GM23338 (cell line): ENCODE measurements around the gene CPLANE1. TPM values are rescaled to one million over a fixed set of nuclear protein-coding genes. Genes with fewer than 3 reads are reported as not detected.

ENCODE experiments used
- ATAC-seq: fragments of 200-7000 bp; cut with Tn5 transposase; 3 replicates; pipeline ENCODE4 v1.9.1; 2020
- DNase-seq: peaks from one replicate; pipeline ENCODE4 v3.0.0-alpha.2; 2015; ENCODE audit warnings: low spot score
- H2AFZ ChIP-seq: fragments of 200-600 bp; sonication (generic); 2 replicates; pipeline ENCODE4 v1.8.0; 2016; ENCODE audit warnings: antibody characterized with exemption, mild to moderate bottlenecking, moderate library complexity
- H3F3A ChIP-seq: fragments of 200-600 bp; sonication (generic); replicated peaks from 2 replicates; pipeline ENCODE4 v1.8.0; 2017; ENCODE audit warnings: antibody characterized with exemption, mixed run types, low read depth
- H3K27ac ChIP-seq: fragments of 200-600 bp; sonication (generic); 2 replicates; pipeline ENCODE4 v1.6.1; 2016; ENCODE audit warnings: low read depth
- H3K27me3 ChIP-seq: fragments of 200-600 bp; sonication (generic); 2 replicates; pipeline ENCODE4 v1.8.0; 2016; ENCODE audit warnings: mild to moderate bottlenecking, mixed run types, moderate library complexity; ENCODE audit not compliant: insufficient read depth
- H3K36me3 ChIP-seq: fragments of 200-600 bp; sonication (generic); 2 replicates; pipeline ENCODE4 v1.8.0; 2016; ENCODE audit warnings: mild to moderate bottlenecking; ENCODE audit not compliant: insufficient read depth
- H3K4me1 ChIP-seq: fragments of 200-600 bp; sonication (generic); 2 replicates; pipeline ENCODE4 v1.8.0; 2016; ENCODE audit warnings: mild to moderate bottlenecking, moderate library complexity; ENCODE audit not compliant: insufficient read depth
- H3K4me2 ChIP-seq: fragments of 200-600 bp; sonication (generic); 2 replicates; pipeline ENCODE4 v1.7.1; 2017; ENCODE audit warnings: mixed run types
- H3K4me3 ChIP-seq: fragments of 200-600 bp; sonication (generic); 2 replicates; pipeline ENCODE4 v1.6.1; 2016; ENCODE audit warnings: mixed run types
- H3K79me2 ChIP-seq: fragments of 200-600 bp; sonication (generic); replicated peaks from 2 replicates; pipeline ENCODE4 v1.8.0; 2017; ENCODE audit warnings: mild to moderate bottlenecking; ENCODE audit not compliant: insufficient read depth
- H3K9me2 ChIP-seq: fragments of 200-600 bp; sonication (generic); 2 replicates; pipeline ENCODE4 v1.8.0; 2017; ENCODE audit not compliant: insufficient read depth
- H4K20me1 ChIP-seq: fragments of 200-600 bp; sonication (generic); replicated peaks from 2 replicates; pipeline ENCODE4 v1.8.0; 2017; ENCODE audit warnings: mild to moderate bottlenecking; ENCODE audit not compliant: insufficient read depth
- H3K27ac Mint-ChIP-seq: 2 replicates; pipeline ENCODE4 v1.8.0; 2020; ENCODE audit warnings: inconsistent platforms, mild to moderate bottlenecking, moderate library complexity, mixed read lengths
- H3K27me3 Mint-ChIP-seq: 3 replicates; pipeline ENCODE4 v1.8.0; 2022; ENCODE audit warnings: low read depth, mild to moderate bottlenecking, moderate library complexity, mixed read lengths, inconsistent platforms; ENCODE audit not compliant: insufficient read depth, poor library complexity
- H3K36me3 Mint-ChIP-seq: 3 replicates; pipeline ENCODE4 v1.8.0; 2021; ENCODE audit warnings: low read depth, mild to moderate bottlenecking, inconsistent platforms, moderate library complexity, mixed read lengths
- H3K4me1 Mint-ChIP-seq: 3 replicates; pipeline ENCODE4 v1.8.0; 2020; ENCODE audit warnings: mild to moderate bottlenecking, inconsistent platforms, mixed read lengths
- H3K4me3 Mint-ChIP-seq: 3 replicates; pipeline ENCODE4 v1.8.0; 2021; ENCODE audit warnings: moderate library complexity, mild to moderate bottlenecking, inconsistent platforms, mixed read lengths
- H3K9me3 Mint-ChIP-seq: 3 replicates; pipeline ENCODE4 v1.8.0; 2020; ENCODE audit warnings: moderate library complexity, mild to moderate bottlenecking, inconsistent platforms, mixed read lengths
- CREB1 ChIP-seq: fragments of 250-450 bp; sonication (Bioruptor Pico); IDR thresholded peaks from 2 replicates; pipeline ENCODE4 v1.5.0; 2020; ENCODE audit warnings: low read depth, mild to moderate bottlenecking, moderate library complexity
- EZH2 ChIP-seq: fragments of 200-600 bp; sonication (generic); IDR thresholded peaks from one replicate; pipeline ENCODE4 v1.8.0; 2017; ENCODE audit warnings: antibody characterized with exemption, mild to moderate bottlenecking, low read depth; ENCODE audit not compliant: unreplicated experiment
- EZH2phosphoT487 ChIP-seq: fragments of 200-600 bp; sonication (generic); IDR thresholded peaks from one replicate; pipeline ENCODE4 v1.8.1; 2018; ENCODE audit warnings: antibody characterized with exemption; ENCODE audit not compliant: unreplicated experiment
- JUNB ChIP-seq: IDR thresholded peaks from one replicate; pipeline ENCODE4 v1.6.1; 2016; ENCODE audit warnings: antibody characterized with exemption; ENCODE audit not compliant: unreplicated experiment
- NANOG ChIP-seq: IDR thresholded peaks from 2 replicates; pipeline ENCODE4 v1.6.1; 2016; ENCODE audit warnings: antibody characterized with exemption, borderline replicate concordance
- POLR2AphosphoS5 ChIP-seq: IDR thresholded peaks from 2 replicates; pipeline ENCODE4 v1.6.1; 2016; ENCODE audit warnings: antibody characterized with exemption, low read depth
- STAT1 ChIP-seq: IDR thresholded peaks from one replicate; pipeline ENCODE4 v1.6.1; 2016; ENCODE audit warnings: antibody characterized with exemption; ENCODE audit not compliant: unreplicated experiment
- ZNF114 ChIP-seq: fragments of 250-450 bp; sonication (Bioruptor Pico); IDR thresholded peaks from 2 replicates; pipeline ENCODE4 v1.5.0; 2020; ENCODE audit warnings: mild to moderate bottlenecking, moderate library complexity
- ZNF331 ChIP-seq: fragments of 250-450 bp; sonication (Bioruptor Pico); IDR thresholded peaks from 2 replicates; pipeline ENCODE4 v1.5.0; 2020; ENCODE audit warnings: low read depth, mild to moderate bottlenecking, moderate library complexity
- polyA plus RNA-seq: library from polyadenylated mRNA; unstranded; fragments of >200 nt; fragmentation: Nextera tagmentation; extraction: Ambion mirVana; gene quantifications from 2 replicates; pipeline ENCODE4 v1.2.1, GENCODE V29; 2016
- total RNA-seq: library from RNA; depleted of rRNA; stranded (reverse); fragments of >200 nt; shearing (Covaris generic); gene quantifications from 2 replicates; pipeline ENCODE4 v1.2.3, GENCODE V29; 2014
- TF ChIP-seq, protein P1 (sequence below): IDR thresholded peaks from 2 replicates; pipeline ENCODE4 v1.6.1; 2016; ENCODE audit warnings: antibody characterized with exemption
- TF ChIP-seq, protein P2 (sequence below): IDR thresholded peaks from one replicate; pipeline ENCODE4 v1.6.1; 2018; ENCODE audit warnings: antibody characterized with exemption; ENCODE audit not compliant: unreplicated experiment
- TF ChIP-seq, protein P3 (sequence below), 2 experiments: fragments of 200-600 bp in 1 of 2; sonication (generic) in 1 of 2; conservative IDR thresholded peaks; 2 replicates each; pipeline versions ENCODE4 v1.5.1 to v1.6.1; 2016 to 2017; ENCODE audit warnings: antibody characterized with exemption in 2 of 2, low read depth in 2 of 2, mild to moderate bottlenecking in 2 of 2, moderate library complexity in 1 of 2
- TF ChIP-seq, protein P4 (sequence below): fragments of 250-450 bp; sonication (Bioruptor Pico); IDR thresholded peaks from 2 replicates; pipeline ENCODE4 v1.5.0; 2020; ENCODE audit warnings: mild to moderate bottlenecking, moderate library complexity

The CPLANE1 gene
- total and polyA plus RNA-seq, 2 experiments from 2014 or later, result 5.1 to 8.3 TPM

DNA sequence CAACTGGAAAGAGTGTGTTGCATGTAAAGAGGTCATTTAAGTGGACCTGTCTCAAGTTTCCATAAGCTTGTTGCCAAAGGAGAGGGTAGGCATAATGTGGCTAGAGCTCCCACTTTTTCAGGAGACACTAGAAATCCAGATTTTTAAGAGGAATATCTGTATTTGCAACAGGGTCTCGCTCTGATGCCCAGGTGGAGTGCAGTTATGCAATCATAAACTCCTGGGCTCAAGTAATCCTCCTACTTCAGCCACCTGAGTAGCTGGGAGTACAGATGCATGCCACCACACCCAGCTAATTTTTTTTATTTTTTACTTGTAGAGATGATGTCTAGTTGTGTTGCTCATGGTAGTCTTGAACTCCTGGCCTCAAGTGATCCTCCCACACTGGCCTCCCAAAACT, 189.1 kb downstream of the CPLANE1 start:
- H3K4me1 ChIP-seq, result no peaks in the 10 kb centered on the region
- Mint-ChIP-seq H3K4me3 (no peak overlapping the region), H3K4me1 (no peaks in the 10 kb centered on the region), H3K36me3 (peaks cover 8% of the 10 kb centered on the region; the same call in 1 of the 3 replicates), H3K27me3 (no peaks in the 10 kb centered on the region), H3K9me3 (no peaks in the 10 kb centered on the region), H3K27ac (no peak overlapping the region)
- H4K20me1 ChIP-seq, result no peaks in the 10 kb centered on the region
- no peak overlapping the region for H3K4me2 ChIP-seq
- TF ChIP-seq POLR2AphosphoS5, result no peak
- TF ChIP-seq, protein P1, sequence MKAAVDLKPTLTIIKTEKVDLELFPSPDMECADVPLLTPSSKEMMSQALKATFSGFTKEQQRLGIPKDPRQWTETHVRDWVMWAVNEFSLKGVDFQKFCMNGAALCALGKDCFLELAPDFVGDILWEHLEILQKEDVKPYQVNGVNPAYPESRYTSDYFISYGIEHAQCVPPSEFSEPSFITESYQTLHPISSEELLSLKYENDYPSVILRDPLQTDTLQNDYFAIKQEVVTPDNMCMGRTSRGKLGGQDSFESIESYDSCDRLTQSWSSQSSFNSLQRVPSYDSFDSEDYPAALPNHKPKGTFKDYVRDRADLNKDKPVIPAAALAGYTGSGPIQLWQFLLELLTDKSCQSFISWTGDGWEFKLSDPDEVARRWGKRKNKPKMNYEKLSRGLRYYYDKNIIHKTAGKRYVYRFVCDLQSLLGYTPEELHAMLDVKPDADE, result no peak
- TF ChIP-seq ZNF331 (CRISPR knock-in tag), result no peak
- TF ChIP-seq, protein P2, sequence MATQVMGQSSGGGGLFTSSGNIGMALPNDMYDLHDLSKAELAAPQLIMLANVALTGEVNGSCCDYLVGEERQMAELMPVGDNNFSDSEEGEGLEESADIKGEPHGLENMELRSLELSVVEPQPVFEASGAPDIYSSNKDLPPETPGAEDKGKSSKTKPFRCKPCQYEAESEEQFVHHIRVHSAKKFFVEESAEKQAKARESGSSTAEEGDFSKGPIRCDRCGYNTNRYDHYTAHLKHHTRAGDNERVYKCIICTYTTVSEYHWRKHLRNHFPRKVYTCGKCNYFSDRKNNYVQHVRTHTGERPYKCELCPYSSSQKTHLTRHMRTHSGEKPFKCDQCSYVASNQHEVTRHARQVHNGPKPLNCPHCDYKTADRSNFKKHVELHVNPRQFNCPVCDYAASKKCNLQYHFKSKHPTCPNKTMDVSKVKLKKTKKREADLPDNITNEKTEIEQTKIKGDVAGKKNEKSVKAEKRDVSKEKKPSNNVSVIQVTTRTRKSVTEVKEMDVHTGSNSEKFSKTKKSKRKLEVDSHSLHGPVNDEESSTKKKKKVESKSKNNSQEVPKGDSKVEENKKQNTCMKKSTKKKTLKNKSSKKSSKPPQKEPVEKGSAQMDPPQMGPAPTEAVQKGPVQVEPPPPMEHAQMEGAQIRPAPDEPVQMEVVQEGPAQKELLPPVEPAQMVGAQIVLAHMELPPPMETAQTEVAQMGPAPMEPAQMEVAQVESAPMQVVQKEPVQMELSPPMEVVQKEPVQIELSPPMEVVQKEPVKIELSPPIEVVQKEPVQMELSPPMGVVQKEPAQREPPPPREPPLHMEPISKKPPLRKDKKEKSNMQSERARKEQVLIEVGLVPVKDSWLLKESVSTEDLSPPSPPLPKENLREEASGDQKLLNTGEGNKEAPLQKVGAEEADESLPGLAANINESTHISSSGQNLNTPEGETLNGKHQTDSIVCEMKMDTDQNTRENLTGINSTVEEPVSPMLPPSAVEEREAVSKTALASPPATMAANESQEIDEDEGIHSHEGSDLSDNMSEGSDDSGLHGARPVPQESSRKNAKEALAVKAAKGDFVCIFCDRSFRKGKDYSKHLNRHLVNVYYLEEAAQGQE, result no peak
- TF ChIP-seq CREB1 (CRISPR knock-in tag), result no peak
- TF ChIP-seq JUNB, result no peak
- no peak for TF ChIP-seq STAT1
- TF ChIP-seq, protein P3, sequence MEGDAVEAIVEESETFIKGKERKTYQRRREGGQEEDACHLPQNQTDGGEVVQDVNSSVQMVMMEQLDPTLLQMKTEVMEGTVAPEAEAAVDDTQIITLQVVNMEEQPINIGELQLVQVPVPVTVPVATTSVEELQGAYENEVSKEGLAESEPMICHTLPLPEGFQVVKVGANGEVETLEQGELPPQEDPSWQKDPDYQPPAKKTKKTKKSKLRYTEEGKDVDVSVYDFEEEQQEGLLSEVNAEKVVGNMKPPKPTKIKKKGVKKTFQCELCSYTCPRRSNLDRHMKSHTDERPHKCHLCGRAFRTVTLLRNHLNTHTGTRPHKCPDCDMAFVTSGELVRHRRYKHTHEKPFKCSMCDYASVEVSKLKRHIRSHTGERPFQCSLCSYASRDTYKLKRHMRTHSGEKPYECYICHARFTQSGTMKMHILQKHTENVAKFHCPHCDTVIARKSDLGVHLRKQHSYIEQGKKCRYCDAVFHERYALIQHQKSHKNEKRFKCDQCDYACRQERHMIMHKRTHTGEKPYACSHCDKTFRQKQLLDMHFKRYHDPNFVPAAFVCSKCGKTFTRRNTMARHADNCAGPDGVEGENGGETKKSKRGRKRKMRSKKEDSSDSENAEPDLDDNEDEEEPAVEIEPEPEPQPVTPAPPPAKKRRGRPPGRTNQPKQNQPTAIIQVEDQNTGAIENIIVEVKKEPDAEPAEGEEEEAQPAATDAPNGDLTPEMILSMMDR (conservative IDR thresholded peaks at IDR 0.05; ENCODE audit: low read depth in 2 of 2), result no peak
- no peak for TF ChIP-seq ZNF114 (CRISPR knock-in tag)
- TF ChIP-seq, protein P4, sequence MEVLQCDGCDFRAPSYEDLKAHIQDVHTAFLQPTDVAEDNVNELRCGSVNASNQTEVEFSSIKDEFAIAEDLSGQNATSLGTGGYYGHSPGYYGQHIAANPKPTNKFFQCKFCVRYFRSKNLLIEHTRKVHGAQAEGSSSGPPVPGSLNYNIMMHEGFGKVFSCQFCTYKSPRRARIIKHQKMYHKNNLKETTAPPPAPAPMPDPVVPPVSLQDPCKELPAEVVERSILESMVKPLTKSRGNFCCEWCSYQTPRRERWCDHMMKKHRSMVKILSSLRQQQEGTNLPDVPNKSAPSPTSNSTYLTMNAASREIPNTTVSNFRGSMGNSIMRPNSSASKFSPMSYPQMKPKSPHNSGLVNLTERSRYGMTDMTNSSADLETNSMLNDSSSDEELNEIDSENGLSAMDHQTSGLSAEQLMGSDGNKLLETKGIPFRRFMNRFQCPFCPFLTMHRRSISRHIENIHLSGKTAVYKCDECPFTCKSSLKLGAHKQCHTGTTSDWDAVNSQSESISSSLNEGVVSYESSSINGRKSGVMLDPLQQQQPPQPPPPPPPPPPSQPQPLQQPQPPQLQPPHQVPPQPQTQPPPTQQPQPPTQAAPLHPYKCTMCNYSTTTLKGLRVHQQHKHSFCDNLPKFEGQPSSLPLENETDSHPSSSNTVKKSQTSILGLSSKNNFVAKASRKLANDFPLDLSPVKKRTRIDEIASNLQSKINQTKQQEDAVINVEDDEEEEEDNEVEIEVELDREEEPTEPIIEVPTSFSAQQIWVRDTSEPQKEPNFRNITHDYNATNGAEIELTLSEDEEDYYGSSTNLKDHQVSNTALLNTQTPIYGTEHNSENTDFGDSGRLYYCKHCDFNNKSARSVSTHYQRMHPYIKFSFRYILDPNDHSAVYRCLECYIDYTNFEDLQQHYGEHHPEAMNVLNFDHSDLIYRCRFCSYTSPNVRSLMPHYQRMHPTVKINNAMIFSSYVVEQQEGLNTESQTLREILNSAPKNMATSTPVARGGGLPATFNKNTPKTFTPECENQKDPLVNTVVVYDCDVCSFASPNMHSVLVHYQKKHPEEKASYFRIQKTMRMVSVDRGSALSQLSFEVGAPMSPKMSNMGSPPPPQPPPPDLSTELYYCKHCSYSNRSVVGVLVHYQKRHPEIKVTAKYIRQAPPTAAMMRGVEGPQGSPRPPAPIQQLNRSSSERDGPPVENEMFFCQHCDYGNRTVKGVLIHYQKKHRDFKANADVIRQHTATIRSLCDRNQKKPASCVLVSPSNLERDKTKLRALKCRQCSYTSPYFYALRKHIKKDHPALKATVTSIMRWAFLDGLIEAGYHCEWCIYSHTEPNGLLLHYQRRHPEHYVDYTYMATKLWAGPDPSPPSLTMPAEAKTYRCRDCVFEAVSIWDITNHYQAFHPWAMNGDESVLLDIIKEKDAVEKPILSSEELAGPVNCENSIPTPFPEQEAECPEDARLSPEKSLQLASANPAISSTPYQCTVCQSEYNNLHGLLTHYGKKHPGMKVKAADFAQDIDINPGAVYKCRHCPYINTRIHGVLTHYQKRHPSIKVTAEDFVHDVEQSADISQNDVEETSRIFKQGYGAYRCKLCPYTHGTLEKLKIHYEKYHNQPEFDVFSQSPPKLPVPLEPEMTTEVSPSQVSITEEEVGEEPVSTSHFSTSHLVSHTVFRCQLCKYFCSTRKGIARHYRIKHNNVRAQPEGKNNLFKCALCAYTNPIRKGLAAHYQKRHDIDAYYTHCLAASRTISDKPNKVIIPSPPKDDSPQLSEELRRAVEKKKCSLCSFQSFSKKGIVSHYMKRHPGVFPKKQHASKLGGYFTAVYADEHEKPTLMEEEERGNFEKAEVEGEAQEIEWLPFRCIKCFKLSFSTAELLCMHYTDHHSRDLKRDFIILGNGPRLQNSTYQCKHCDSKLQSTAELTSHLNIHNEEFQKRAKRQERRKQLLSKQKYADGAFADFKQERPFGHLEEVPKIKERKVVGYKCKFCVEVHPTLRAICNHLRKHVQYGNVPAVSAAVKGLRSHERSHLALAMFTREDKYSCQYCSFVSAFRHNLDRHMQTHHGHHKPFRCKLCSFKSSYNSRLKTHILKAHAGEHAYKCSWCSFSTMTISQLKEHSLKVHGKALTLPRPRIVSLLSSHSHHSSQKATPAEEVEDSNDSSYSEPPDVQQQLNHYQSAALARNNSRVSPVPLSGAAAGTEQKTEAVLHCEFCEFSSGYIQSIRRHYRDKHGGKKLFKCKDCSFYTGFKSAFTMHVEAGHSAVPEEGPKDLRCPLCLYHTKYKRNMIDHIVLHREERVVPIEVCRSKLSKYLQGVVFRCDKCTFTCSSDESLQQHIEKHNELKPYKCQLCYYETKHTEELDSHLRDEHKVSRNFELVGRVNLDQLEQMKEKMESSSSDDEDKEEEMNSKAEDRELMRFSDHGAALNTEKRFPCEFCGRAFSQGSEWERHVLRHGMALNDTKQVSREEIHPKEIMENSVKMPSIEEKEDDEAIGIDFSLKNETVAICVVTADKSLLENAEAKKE (CRISPR knock-in tag), result no peak
- TF ChIP-seq NANOG, result no peak
- no peak for TF ChIP-seq EZH2phosphoT487
- TF ChIP-seq EZH2, result no peak
- H3K4me3 ChIP-seq, result no peak overlapping the region
- no peaks in the 10 kb centered on the region for H3F3A ChIP-seq
- ATAC-seq (no peak), DNase-seq (no peak)
- peaks cover 16% of the 10 kb centered on the region; the same call in 1 of the 2 replicates for H3K36me3 ChIP-seq
- no peak overlapping the region for H2AFZ ChIP-seq
- H3K27ac ChIP-seq, result no peak overlapping the region
- H3K9me2 ChIP-seq, result no peaks in the 10 kb centered on the region
- no peaks in the 10 kb centered on the region for H3K79me2 ChIP-seq
- no peaks in the 10 kb centered on the region for H3K27me3 ChIP-seq
